H9 (cell line): ENCODE data around the gene CDC5L. TPM values are rescaled to one million over a fixed set of nuclear protein-coding genes. Genes with fewer than 3 reads are reported as not detected.

Experiments used
- DNase-seq: peaks from one replicate; pipeline ENCODE4 v3.0.0-alpha.2; 2017
- H2AFZ ChIP-seq: one replicate; pipeline ENCODE4 v1.6.1; 2013; ENCODE audit warnings: mild to moderate bottlenecking, low read length, control low read depth, moderate library complexity
- H2AK5ac ChIP-seq: 2 replicates; pipeline ENCODE4 v1.6.1; 2013; ENCODE audit warnings: low read length, control low read depth, mixed read lengths; ENCODE audit not compliant: insufficient read length
- H2BK120ac ChIP-seq: one replicate; pipeline ENCODE4 v1.6.1; 2013; ENCODE audit warnings: low read depth, mild to moderate bottlenecking, low read length, control low read depth, inconsistent platforms; ENCODE audit not compliant: poor library complexity, severe bottlenecking
- H2BK12ac ChIP-seq: 2 replicates; pipeline ENCODE4 v1.6.1; 2013; ENCODE audit warnings: low read length, control low read depth, mixed read lengths, low read depth; ENCODE audit not compliant: insufficient read length
- H2BK15ac ChIP-seq: 2 replicates; pipeline ENCODE4 v1.6.1; 2013; ENCODE audit warnings: low read depth, low read length, control low read depth
- H2BK20ac ChIP-seq: one replicate; pipeline ENCODE4 v1.6.1; 2013; ENCODE audit warnings: low read depth, mild to moderate bottlenecking, low read length, control low read depth, inconsistent platforms; ENCODE audit not compliant: poor library complexity, severe bottlenecking
- H2BK5ac ChIP-seq: 2 replicates; pipeline ENCODE4 v1.6.1; 2013; ENCODE audit warnings: low read length, control low read depth, mixed read lengths; ENCODE audit not compliant: insufficient read length
- H3K14ac ChIP-seq: 2 replicates; pipeline ENCODE4 v1.6.1; 2013; ENCODE audit warnings: low read length, control low read depth; ENCODE audit not compliant: insufficient read depth
- H3K18ac ChIP-seq: 2 replicates; pipeline ENCODE4 v1.6.1; 2013; ENCODE audit warnings: low read depth, mild to moderate bottlenecking, mixed read lengths, low read length, control low read depth; ENCODE audit not compliant: insufficient read length
- H3K23ac ChIP-seq: 2 replicates; pipeline ENCODE4 v1.6.1; 2013; ENCODE audit warnings: low read length, control low read depth, mixed read lengths, low read depth; ENCODE audit not compliant: insufficient read length
- H3K23me2 ChIP-seq: 2 replicates; pipeline ENCODE4 v1.6.1; 2013; ENCODE audit warnings: low read depth, mild to moderate bottlenecking, mixed read lengths, low read length, control low read depth; ENCODE audit not compliant: insufficient read length, poor library complexity, severe bottlenecking
- H3K27ac ChIP-seq: 2 replicates; pipeline ENCODE4 v1.5.1; 2013; ENCODE audit warnings: low read length, control low read depth, mixed read lengths, low read depth; ENCODE audit not compliant: insufficient read length
- H3K27me3 ChIP-seq: 2 replicates; pipeline ENCODE4 v1.6.1; 2013; ENCODE audit warnings: low read length, control low read depth, inconsistent platforms; ENCODE audit not compliant: insufficient read depth
- H3K4ac ChIP-seq: 2 replicates; pipeline ENCODE4 v1.6.1; 2013; ENCODE audit warnings: low read depth, mild to moderate bottlenecking, control low read depth, inconsistent platforms, low read length, moderate library complexity
- H3K4me1 ChIP-seq: 2 replicates; pipeline ENCODE4 v1.6.1; 2013; ENCODE audit warnings: low read length, control low read depth, inconsistent platforms; ENCODE audit not compliant: insufficient read depth
- H3K4me2 ChIP-seq: 2 replicates; pipeline ENCODE4 v1.6.1; 2013; ENCODE audit warnings: low read length, control low read depth, mixed read lengths; ENCODE audit not compliant: insufficient read length, insufficient read depth
- H3K56ac ChIP-seq: 2 replicates; pipeline ENCODE4 v1.6.1; 2013; ENCODE audit warnings: low read depth, mild to moderate bottlenecking, mixed read lengths, low read length, control low read depth; ENCODE audit not compliant: insufficient read length
- H3K79me1 ChIP-seq: 2 replicates; pipeline ENCODE4 v1.6.1; 2013; ENCODE audit warnings: low read depth, mild to moderate bottlenecking, moderate library complexity, low read length, control low read depth, inconsistent platforms; ENCODE audit not compliant: insufficient read depth, poor library complexity, severe bottlenecking
- H3K79me2 ChIP-seq: 2 replicates; pipeline ENCODE4 v1.6.1; 2013; ENCODE audit warnings: low read length, control low read depth, inconsistent platforms; ENCODE audit not compliant: insufficient read depth
- H3K9ac ChIP-seq: 2 replicates; pipeline ENCODE4 v1.6.1; 2013; ENCODE audit warnings: low read length, control low read depth, mixed read lengths; ENCODE audit not compliant: insufficient read length; ENCODE audit errors: extremely low read depth
- H3K9me3 ChIP-seq: one replicate; pipeline ENCODE4 v1.6.1; 2013; ENCODE audit warnings: low read depth, low read length, inconsistent platforms; ENCODE audit not compliant: control insufficient read depth
- H3T11ph ChIP-seq: one replicate; pipeline ENCODE4 v1.6.1; 2013; ENCODE audit warnings: mild to moderate bottlenecking, low read length, control low read depth, inconsistent platforms
- H4K20me1 ChIP-seq: one replicate; pipeline ENCODE4 v1.6.1; 2013; ENCODE audit not compliant: control insufficient read depth, insufficient read length, insufficient read depth
- H4K5ac ChIP-seq: 2 replicates; pipeline ENCODE4 v1.6.1; 2013; ENCODE audit warnings: low read depth, mild to moderate bottlenecking, mixed read lengths, low read length, control low read depth; ENCODE audit not compliant: insufficient read length
- H4K8ac ChIP-seq: replicated peaks from 2 replicates; pipeline ENCODE4 v1.6.1; 2013; ENCODE audit warnings: low read length, control low read depth, mixed read lengths, low read depth; ENCODE audit not compliant: insufficient read length
- H4K91ac ChIP-seq: 2 replicates; pipeline ENCODE4 v1.6.1; 2013; ENCODE audit warnings: low read depth, mild to moderate bottlenecking, moderate library complexity, mixed read lengths, low read length, control low read depth; ENCODE audit not compliant: insufficient read length
- H3K27ac Mint-ChIP-seq, 3 experiments: 2 replicates in 2 of 3; 3 replicates in 1 of 3; pipeline ENCODE4 v1.8.0; 2020 to 2021; ENCODE audit warnings: mixed read lengths in 3 of 3, mild to moderate bottlenecking in 1 of 3, moderate library complexity in 1 of 3
- H3K27me3 Mint-ChIP-seq: 2 replicates; pipeline ENCODE4 v1.8.0; 2021; ENCODE audit warnings: low read depth, mild to moderate bottlenecking, moderate library complexity, mixed read lengths
- H3K36me3 Mint-ChIP-seq, 3 experiments: 2 replicates in 2 of 3; 3 replicates in 1 of 3; pipeline ENCODE4 v1.8.0; 2020 to 2021; ENCODE audit warnings: low read depth in 3 of 3, mixed read lengths in 3 of 3; ENCODE audit not compliant: insufficient read depth in 1 of 3
- H3K4me1 Mint-ChIP-seq, 2 experiments: 2 replicates each; pipeline ENCODE4 v1.8.0; 2020; ENCODE audit warnings: mixed read lengths in 2 of 2
- H3K4me3 Mint-ChIP-seq, 2 experiments: 2 replicates in 1 of 2; 3 replicates in 1 of 2; pipeline ENCODE4 v1.8.0; 2020 to 2021; ENCODE audit warnings: mild to moderate bottlenecking in 2 of 2, mixed read lengths in 2 of 2, moderate library complexity in 1 of 2
- H3K9me3 Mint-ChIP-seq, 2 experiments: 2 replicates in 1 of 2; 3 replicates in 1 of 2; pipeline ENCODE4 v1.8.0; 2020; ENCODE audit warnings: mild to moderate bottlenecking in 2 of 2, mixed read lengths in 2 of 2, moderate library complexity in 1 of 2
- WGBS: extraction: QIAGEN DNeasy Blood & Tissue Kit; methylation state at CpG from one replicate; pipeline ENCODE4 v1.1.7; 2013; ENCODE audit warnings: missing lambda C conversion rate, low lambda C conversion rate, mixed read lengths; ENCODE audit not compliant: insufficient read length; ENCODE audit errors: extremely low coverage; 5-methylcytosine and 5-hydroxymethylcytosine counted together
- total RNA-seq: library from RNA; stranded (reverse); gene quantifications from 2 replicates; pipeline ENCODE4 v1.2.1, GENCODE V29; 2021
- TF ChIP-seq, protein P1 (sequence below): fragments of 200-600 bp; sonication (generic); conservative IDR thresholded peaks from 3 replicates; pipeline ENCODE4 v1.8.0; 2021; ENCODE audit warnings: antibody characterized with exemption, mild to moderate bottlenecking

Gene CDC5L
- total RNA-seq, 1 experiment from 2014 or later, result 34.3 TPM

DNA sequence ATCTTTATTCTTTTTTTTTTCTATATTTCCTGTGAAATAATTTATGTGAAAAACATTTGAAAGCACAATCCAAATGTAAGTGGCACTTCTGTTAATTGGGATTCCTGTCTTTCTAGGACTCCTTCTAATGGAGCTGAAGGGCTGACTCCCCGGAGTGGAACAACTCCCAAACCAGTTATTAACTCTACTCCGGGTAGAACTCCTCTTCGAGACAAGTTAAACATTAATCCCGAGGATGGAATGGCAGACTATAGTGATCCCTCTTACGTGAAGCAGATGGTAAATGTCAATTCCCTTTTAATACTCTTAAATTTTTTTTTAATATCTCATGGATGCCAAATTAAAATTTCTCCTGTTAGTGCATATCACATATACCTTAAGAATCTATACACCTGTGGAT is 35.0 kb downstream of the CDC5L start:
- no peaks in the 10 kb centered on the region for H3K27me3 ChIP-seq
- no peak for DNase-seq
- no peaks in the 10 kb centered on the region for H4K20me1 ChIP-seq
- H3K4me2 ChIP-seq, result no peak overlapping the region
- TF ChIP-seq, protein P1, sequence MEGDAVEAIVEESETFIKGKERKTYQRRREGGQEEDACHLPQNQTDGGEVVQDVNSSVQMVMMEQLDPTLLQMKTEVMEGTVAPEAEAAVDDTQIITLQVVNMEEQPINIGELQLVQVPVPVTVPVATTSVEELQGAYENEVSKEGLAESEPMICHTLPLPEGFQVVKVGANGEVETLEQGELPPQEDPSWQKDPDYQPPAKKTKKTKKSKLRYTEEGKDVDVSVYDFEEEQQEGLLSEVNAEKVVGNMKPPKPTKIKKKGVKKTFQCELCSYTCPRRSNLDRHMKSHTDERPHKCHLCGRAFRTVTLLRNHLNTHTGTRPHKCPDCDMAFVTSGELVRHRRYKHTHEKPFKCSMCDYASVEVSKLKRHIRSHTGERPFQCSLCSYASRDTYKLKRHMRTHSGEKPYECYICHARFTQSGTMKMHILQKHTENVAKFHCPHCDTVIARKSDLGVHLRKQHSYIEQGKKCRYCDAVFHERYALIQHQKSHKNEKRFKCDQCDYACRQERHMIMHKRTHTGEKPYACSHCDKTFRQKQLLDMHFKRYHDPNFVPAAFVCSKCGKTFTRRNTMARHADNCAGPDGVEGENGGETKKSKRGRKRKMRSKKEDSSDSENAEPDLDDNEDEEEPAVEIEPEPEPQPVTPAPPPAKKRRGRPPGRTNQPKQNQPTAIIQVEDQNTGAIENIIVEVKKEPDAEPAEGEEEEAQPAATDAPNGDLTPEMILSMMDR, result no peak
- WGBS, result no CpG with 5 or more reads among the region's 5 CpGs
- Mint-ChIP-seq H3K9me3 (no peaks in the 10 kb centered on the region), H3K27ac (no peak overlapping the region), H3K4me1 (no peaks in the 10 kb centered on the region), H3K4me3 (no peak overlapping the region), H3K36me3 (peaks cover 13 to 76% (median 62%) of the 10 kb centered on the region in 3 experiments; a peak in 6 of 7 replicates), H3K27me3 (no peaks in the 10 kb centered on the region)
- H2BK120ac ChIP-seq, result no peak overlapping the region
- H3T11ph ChIP-seq, result no peak overlapping the region
- no peak overlapping the region for H2AFZ ChIP-seq
- no peak overlapping the region for H2AK5ac ChIP-seq
- H4K5ac ChIP-seq, result no peak overlapping the region
- no peak overlapping the region for H4K91ac ChIP-seq
- no peaks in the 10 kb centered on the region for H3K79me1 ChIP-seq
- no peak overlapping the region for H2BK5ac ChIP-seq
- H2BK12ac ChIP-seq, result no peak overlapping the region
- H3K9ac ChIP-seq, result no peak overlapping the region
- H3K4me1 ChIP-seq, result no peaks in the 10 kb centered on the region
- no peaks in the 10 kb centered on the region for H3K9me3 ChIP-seq
- H3K23ac ChIP-seq, result no peak overlapping the region
- H2BK15ac ChIP-seq, result no peak overlapping the region
- no peaks in the 10 kb centered on the region for H3K79me2 ChIP-seq
- H3K18ac ChIP-seq, result no peak overlapping the region
- no peak overlapping the region for H3K27ac ChIP-seq
- no peak overlapping the region for H3K56ac ChIP-seq
- H2BK20ac ChIP-seq, result no peak overlapping the region
- H3K14ac ChIP-seq, result no peak overlapping the region
- no peak overlapping the region for H4K8ac ChIP-seq
- H3K4ac ChIP-seq, result no peak overlapping the region
- no peaks in the 10 kb centered on the region for H3K23me2 ChIP-seq
